Fibroblast of upper back skin (primary cell): ENCODE measurements around the gene LRRC1.
"Not testable (repeated sequence)": the region's sequence is repeated elsewhere in the genome, so short reads cannot be mapped to it uniquely, and the experiment has no call there.

Experiments
- DNase-seq: peaks from one replicate; pipeline ENCODE4 v3.0.0-alpha.2; 2013

The LRRC1 gene

GRCh38 chr6:53793318-53794136, 1.3 kb upstream of the LRRC1 start:
- peak; percentile 71 for DNase-seq

GRCh38 chr6:53794137-53794719, 577 bp upstream of the LRRC1 start:
- peak; percentile 83 for DNase-seq

- DNase-seq = no peak
Observed at GRCh38 chr6:53795340-53795701, 516 bp downstream of the LRRC1 start.

- DNase-seq = no peak
Observed at GRCh38 chr6:53795702-53796450, 1.1 kb downstream of the LRRC1 start.

DNA sequence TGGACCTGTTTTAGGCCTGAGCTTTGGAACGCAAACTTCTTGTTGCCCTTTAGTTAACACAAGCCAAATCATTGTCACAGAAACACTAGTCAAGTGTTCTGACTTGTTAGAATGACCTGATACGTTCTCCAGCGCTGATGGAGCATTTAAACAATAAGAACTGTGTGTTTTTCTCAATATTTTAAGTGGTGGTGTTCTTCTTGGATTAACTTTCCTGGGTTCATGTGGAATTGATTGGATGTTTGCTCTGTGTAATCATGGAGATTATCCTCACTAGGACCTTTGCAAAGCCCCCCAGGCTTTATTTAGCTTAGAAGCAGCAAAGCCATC, 1.6 kb downstream of the LRRC1 start:
- no peak for DNase-seq

- no peak for DNase-seq
Observed at GRCh38 chr6:53796791-53797190, 2.0 kb downstream of the LRRC1 start.

GRCh38 chr6:53797304-53797703, 2.5 kb downstream of the LRRC1 start:
- DNase-seq = no peak

- no peak for DNase-seq
Observed at GRCh38 chr6:53799340-53799739, 4.5 kb downstream of the LRRC1 start.

- no peak for DNase-seq
Observed at GRCh38 chr6:53801022-53801421, 6.2 kb downstream of the LRRC1 start.

DNA sequence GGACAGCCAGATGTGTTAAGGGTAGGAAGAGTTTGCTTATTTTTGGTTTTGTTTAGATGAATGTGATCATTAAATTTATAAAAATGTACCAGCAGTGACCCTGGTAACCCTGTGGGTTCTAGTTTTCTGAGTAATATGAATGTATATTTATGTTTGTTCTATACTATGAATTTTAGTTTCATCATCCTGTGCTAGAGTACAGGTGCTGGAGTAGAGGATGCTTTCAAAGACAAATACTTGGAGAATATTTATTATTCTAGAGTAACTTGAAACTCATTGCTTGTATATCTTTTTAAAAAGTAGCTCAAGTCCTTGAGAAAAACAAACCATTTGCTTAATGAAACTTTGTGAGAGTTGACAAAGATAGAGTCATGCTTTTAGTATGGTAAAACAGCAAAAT, 7.8 kb downstream of the LRRC1 start:
- no peak for DNase-seq

DNA sequence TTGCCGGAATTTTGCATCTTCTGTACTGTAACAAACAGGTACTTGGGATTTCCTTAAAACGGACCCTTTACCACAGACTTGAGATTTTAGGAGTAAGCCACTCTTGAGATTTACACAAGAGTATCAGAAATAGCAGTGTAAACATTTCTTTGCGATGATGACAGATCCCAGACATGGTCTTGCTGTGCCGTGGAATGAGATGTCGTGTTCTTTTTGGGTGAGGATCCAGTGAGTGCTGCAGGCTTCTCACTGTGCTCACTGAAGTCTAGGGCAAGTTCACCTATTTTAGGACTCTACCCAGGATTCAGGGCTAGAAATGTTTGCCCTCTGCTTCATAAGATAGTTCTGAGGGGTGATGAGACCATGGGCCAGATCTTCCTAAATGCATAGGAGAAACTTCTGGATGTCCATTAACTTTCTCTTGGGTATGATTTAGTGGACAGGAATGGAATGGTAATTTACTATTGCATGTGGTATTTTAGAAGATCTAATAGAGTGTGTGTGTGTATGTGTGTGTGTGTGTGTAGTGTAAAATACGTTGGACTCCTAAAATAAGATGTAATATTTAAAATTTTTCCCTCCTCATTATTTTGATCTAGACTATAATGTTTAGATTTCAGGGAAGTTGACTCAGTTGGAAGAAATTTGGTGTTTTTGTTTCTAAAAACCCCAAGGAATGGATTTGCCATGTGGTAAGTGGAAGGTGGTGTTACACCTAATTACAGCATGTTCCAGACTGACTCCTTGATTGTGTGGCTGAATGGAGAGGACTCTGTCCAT, 8.5 kb downstream of the LRRC1 start:
- DNase-seq = peak; percentile 57

- DNase-seq = no peak
Observed at GRCh38 chr6:53805016-53805415, 10.2 kb downstream of the LRRC1 start.

DNA sequence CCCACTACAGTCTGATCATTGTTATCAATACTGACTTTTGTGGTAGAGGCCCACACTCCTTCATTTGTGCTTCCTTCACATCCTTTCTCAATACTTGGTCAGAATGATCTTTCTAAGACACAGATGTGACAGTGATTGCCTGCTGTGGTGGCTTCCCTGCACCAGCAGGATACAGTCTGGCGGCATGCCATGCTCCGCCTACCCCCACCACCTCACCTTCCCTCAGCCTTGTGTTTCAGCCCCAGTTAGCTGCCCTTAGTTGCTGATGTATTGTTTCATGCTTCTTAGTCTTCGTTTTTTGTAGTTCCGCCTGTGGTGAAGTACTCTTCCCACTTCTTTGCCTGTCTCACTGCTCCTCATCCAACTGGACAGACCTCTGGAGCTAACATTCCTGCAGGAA, 10.9 kb downstream of the LRRC1 start:
- no peak for DNase-seq

DNA sequence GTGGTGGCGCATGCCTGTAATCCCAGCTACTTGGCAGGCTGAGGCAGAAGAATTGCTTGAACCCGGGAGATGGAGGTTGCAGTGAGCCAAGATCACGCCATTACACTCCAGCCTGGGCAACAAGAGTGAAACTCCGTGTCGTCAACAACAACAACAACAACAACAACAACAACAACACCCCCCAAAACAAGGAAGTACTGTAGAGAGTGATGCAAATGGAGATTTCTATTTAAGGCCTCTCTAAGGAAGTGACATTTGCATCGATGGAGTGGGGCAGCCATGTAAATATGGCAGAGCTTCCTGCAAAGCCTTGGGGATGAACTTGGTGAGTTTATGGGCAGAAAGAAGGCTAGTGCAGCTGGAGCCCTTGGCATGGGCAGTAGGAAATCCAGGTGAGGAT, 12.8 kb downstream of the LRRC1 start:
- DNase-seq = not testable (repeated sequence)

DNA sequence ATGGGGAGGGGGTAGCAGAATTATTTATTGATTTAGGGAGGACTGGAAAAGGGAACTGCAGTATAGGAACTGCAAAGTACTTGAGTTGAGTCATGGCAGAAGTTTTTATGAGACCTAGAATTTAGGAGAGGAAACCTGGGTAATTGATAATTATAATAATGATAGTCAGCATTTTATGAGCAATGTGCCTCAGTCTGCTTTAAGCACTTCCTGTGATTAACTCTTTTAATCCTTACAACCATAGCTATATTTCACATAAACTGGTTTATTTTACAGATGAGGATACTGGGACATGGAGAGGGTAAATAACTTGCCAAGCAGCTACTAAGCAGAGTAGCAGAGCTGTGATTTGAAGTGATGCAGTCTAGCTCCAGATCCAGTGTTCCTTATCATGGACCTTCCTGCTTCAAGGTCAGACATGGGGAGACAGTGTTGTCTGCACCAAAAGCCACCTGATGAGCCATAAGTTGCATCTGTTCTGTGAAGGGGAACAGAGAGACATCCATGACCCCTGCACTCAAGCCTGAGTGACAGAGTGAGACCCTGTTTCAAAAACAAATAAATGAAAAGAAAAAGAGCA, 13.6 kb downstream of the LRRC1 start:
- DNase-seq = no peak

- DNase-seq = no peak
Observed at GRCh38 chr6:53809691-53810090, 14.9 kb downstream of the LRRC1 start.

- DNase-seq = peak; percentile 55
Observed at GRCh38 chr6:53811082-53811481, 16.3 kb downstream of the LRRC1 start.

DNA sequence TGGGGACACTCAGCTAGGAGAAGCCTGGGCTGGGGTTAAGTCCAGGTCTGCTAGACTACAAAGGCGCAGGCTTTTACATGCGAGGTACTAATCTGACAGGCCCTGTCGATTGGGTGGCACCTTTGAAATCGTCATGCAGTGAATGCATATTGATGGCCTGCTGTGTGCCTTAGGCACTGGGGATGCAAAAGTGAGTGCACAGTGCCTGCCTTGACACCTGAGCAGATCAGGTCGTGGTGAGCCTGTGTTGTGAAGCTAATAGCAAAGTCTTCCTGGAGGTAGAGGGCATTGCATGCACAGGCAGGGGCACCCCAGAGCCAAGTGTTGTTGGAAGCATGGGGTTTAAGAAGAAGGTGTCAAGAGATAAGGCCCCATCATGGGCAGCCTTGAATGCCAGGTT, 16.9 kb downstream of the LRRC1 start:
- DNase-seq = no peak

- no peak for DNase-seq
Observed at GRCh38 chr6:53813096-53813495, 18.3 kb downstream of the LRRC1 start.

DNA sequence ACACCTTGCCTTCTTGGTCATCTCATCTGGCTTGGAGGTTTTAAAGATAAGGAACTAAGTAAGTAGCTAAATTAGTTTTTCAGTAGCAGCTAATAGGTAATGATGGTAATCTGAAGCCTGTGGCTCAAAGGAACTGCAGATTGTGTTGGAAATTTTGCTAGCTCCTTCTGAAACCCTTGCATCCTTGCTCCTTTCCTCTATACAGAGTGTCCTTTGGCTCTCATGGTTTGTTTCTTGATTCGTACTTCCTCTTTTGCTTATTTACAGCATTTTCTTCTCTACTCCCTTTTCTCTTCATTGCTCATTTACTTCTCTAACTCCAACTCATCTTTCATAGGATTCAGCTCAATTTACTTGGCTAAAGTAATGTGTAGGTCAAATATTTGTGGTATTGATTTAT, 19.0 kb downstream of the LRRC1 start:
- no peak for DNase-seq

DNA sequence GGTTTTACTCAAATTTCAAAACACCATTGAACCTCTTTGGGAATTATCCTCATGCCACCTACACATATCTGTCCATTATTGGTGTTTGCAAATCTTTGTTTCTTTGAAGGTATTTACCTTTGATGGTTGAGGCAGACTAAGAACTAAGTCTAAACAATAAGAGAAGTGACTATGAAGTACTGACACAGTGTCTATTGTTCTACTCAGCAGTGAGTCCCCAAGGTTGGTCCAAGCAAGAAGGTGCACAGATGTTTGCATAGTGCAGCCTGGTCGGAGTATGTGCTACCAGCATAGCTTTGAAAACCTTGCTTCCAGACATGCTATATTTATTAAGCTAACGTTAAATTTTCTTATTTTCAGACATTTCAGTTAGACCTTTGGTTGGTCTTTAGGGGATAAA, 19.5 kb downstream of the LRRC1 start:
- no peak for DNase-seq

GRCh38 chr6:53815381-53816119, 20.7 kb downstream of the LRRC1 start:
- DNase-seq = no peak
